KMS-11 (cell line): ENCODE measurements around the gene LMTK2.

ENCODE experiments used
- H2AFZ ChIP-seq: fragments of 200-600 bp; sonication (generic); 2 replicates; pipeline ENCODE4 v1.6.1; 2016; ENCODE audit warnings: antibody characterized with exemption, mixed run types, low read depth
- H3K27ac ChIP-seq: fragments of 200-600 bp; sonication (generic); 2 replicates; pipeline ENCODE4 v1.6.1; 2016; ENCODE audit warnings: mild to moderate bottlenecking, mixed run types
- H3K27me3 ChIP-seq: fragments of 200-600 bp; sonication (generic); 2 replicates; pipeline ENCODE4 v1.6.1; 2017; ENCODE audit warnings: mild to moderate bottlenecking, low read depth, mixed run types, moderate library complexity; ENCODE audit not compliant: insufficient read depth
- H3K36me3 ChIP-seq: fragments of 200-600 bp; sonication (generic); 2 replicates; pipeline ENCODE4 v1.6.1; 2017; ENCODE audit warnings: mild to moderate bottlenecking, mixed run types; ENCODE audit not compliant: insufficient read depth
- H3K4me1 ChIP-seq: fragments of 200-600 bp; sonication (generic); 2 replicates; pipeline ENCODE4 v1.6.1; 2016; ENCODE audit warnings: mild to moderate bottlenecking, low read depth, mixed run types; ENCODE audit not compliant: poor library complexity, severe bottlenecking
- H3K4me2 ChIP-seq: fragments of 200-600 bp; sonication (generic); 2 replicates; pipeline ENCODE4 v1.7.0; 2016; ENCODE audit warnings: mild to moderate bottlenecking, mixed run types
- H3K4me3 ChIP-seq: fragments of 200-600 bp; sonication (generic); IDR thresholded peaks from 2 replicates; pipeline ENCODE4 v1.6.1; 2017; ENCODE audit warnings: low read depth, low read length, mixed read lengths; ENCODE audit not compliant: insufficient read depth
- H3K79me2 ChIP-seq: fragments of 200-600 bp; sonication (generic); 2 replicates; pipeline ENCODE4 v1.6.1; 2016; ENCODE audit warnings: low read depth, mixed run types; ENCODE audit not compliant: insufficient read depth
- H3K9ac ChIP-seq: fragments of 200-600 bp; sonication (generic); 2 replicates; pipeline ENCODE4 v1.6.1; 2016; ENCODE audit warnings: mild to moderate bottlenecking, mixed run types
- H4K20me1 ChIP-seq: fragments of 200-600 bp; sonication (generic); 2 replicates; pipeline ENCODE4 v1.6.1; 2016; ENCODE audit warnings: mild to moderate bottlenecking, mixed run types; ENCODE audit not compliant: insufficient read depth
- TF ChIP-seq, protein P1 (sequence below): fragments of 200-600 bp; sonication (generic); conservative IDR thresholded peaks from 2 replicates; pipeline ENCODE4 v1.6.1; 2017; ENCODE audit warnings: low read depth, mild to moderate bottlenecking, antibody characterized with exemption, low read length, moderate library complexity, mixed read lengths

The LMTK2 gene

DNA sequence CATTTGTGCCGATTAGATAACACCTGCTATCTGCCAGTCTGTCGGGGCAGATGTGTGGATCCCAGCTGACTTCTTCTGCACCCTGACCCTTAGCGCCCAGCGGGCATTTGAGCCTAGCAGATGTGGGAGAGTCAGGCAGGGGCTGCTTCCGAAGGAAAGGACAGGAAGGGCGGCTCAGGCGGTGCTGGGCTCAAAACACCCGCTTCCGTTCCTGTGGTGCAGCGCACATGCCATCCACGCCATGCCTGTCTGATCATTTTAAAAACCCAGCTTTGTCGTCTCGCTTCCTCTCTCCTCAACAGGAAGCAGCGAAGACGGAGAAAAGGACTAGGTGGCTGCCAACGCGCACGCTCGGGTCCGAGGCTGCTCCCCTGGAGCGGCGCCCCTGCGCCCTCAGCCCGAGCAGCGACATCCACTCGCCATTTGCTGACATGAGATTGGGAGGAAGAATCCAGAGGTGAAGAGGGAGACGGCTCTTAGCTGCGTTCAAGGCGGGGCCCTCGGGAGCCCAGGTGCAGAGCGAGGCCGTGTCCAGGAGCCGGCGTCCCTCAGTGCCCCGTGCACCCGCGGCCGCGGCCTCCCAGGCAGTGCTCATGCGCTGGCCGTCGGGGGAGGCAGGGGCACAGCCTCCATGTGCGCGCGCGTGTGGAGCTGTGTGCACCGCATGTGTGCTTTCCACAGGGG, 98.6 kb downstream of the LMTK2 start:
- Histone ChIP-seq H3K9ac (no peak overlapping the region), H3K27ac (no peak overlapping the region), H3K27me3 (no peaks in the 10 kb centered on the region), H3K79me2 (peaks cover 7% of the 10 kb centered on the region), H3K4me1 (peaks cover 42% of the 10 kb centered on the region), H4K20me1 (no peaks in the 10 kb centered on the region), H3K36me3 (no peaks in the 10 kb centered on the region; the same call in 1 of the 2 replicates), H2AFZ (no peak overlapping the region), H3K4me3 (no peak overlapping the region), H3K4me2 (no peak overlapping the region)
- TF ChIP-seq, protein P1, sequence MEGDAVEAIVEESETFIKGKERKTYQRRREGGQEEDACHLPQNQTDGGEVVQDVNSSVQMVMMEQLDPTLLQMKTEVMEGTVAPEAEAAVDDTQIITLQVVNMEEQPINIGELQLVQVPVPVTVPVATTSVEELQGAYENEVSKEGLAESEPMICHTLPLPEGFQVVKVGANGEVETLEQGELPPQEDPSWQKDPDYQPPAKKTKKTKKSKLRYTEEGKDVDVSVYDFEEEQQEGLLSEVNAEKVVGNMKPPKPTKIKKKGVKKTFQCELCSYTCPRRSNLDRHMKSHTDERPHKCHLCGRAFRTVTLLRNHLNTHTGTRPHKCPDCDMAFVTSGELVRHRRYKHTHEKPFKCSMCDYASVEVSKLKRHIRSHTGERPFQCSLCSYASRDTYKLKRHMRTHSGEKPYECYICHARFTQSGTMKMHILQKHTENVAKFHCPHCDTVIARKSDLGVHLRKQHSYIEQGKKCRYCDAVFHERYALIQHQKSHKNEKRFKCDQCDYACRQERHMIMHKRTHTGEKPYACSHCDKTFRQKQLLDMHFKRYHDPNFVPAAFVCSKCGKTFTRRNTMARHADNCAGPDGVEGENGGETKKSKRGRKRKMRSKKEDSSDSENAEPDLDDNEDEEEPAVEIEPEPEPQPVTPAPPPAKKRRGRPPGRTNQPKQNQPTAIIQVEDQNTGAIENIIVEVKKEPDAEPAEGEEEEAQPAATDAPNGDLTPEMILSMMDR = no peak

DNA sequence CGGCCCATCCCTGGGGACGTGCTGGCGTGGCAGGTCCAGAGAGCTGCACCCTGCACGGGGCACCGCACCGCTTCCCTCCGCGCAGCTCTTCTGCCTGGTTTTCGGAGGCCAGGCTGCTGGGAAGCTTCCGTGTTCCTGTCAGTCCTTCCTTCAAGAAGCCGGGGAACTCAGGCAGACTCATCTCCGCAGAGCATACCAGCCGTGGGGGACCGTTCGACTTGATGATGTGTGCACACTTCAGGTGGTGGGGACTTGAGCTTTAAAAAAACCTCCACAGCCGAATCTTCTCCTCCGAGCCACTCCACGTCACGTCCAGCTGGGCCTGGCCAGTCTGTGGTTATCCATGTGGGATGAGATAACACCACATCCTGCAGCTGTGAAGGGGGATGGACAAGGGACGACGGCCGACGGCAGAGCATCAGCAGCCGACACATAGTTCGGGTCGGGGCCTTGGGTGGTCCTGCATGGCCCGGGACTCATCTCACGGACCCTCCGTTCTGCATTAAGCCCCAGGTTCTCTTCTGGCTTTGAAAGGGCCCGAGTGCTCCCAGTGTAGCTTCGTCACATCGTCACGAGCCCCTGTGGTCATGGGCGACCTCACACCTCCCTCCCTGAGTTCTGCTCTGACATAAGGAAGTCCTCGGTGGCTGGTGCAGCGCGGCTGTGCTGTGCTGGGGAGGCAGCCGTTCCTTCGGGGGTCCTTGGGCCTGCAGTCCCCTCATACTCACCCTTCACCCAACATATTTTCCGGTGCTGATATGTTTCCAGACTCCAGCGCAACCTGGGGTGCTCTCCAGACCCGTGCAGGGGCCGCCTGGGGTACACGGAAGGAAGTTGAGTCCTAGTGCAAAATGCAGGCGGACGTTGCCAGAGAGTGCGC, 100.0 kb downstream of the LMTK2 start:
- TF ChIP-seq, protein P1 = no peak
- H3K36me3 ChIP-seq = no peaks in the 10 kb centered on the region; the same call in 1 of the 2 replicates
- H3K4me3 ChIP-seq = no peak overlapping the region

DNA sequence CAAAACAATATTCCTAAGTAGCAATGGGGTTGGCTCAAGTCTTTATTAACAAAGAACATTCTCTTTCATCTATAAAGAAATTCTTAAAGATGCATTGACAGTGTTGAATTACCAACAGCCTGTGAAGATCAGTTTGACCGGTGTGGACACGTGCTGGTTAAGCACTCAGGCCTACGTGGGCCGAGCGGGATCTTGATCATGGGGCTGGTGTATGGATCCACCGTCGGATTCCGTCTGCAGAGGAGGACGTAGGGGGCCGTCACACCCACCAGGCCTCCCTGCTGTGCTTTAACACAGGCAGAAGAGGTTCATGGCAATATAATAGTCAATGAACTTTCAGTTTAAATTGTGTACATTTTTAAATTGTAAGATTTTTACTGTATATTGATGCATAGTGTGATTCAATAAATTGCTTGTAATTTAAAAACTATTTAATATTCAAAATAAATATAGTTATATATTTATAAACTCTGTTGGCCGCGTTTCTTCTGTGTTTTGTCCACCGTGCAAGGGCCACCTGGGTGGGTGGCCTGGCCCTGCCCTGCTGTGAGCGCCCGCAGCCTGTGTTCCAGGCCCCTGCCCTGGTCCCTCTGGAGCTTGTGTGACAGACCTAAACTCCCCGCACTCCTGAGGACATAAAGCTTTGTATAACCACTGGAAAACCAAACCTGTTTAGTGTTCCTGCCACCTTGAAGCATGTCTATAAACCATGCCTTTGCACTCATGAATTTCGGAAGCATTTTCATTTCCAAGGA, 102.7 kb downstream of the LMTK2 start:
- Histone ChIP-seq H3K4me2 (no peak overlapping the region), H3K79me2 (peaks cover 11% of the 10 kb centered on the region), H3K9ac (no peak overlapping the region), H3K27me3 (no peaks in the 10 kb centered on the region), H3K4me3 (no peak overlapping the region), H3K4me1 (peaks cover 11% of the 10 kb centered on the region), H3K36me3 (no peaks in the 10 kb centered on the region; the same call in 1 of the 2 replicates), H2AFZ (no peak overlapping the region), H4K20me1 (no peaks in the 10 kb centered on the region), H3K27ac (no peak overlapping the region)
- TF ChIP-seq, protein P1 = no peak

More for the DNA sequence above, 100.0 kb downstream of the LMTK2 start:
- H3K27me3 ChIP-seq = no peaks in the 10 kb centered on the region
- no peak overlapping the region for H3K4me2 ChIP-seq
- H2AFZ ChIP-seq = no peak overlapping the region
- no peak overlapping the region for H3K27ac ChIP-seq
- H3K4me1 ChIP-seq = peaks cover 28% of the 10 kb centered on the region
- peaks cover 8% of the 10 kb centered on the region for H3K79me2 ChIP-seq
- no peak overlapping the region for H3K9ac ChIP-seq
- H4K20me1 ChIP-seq = no peaks in the 10 kb centered on the region

DNA sequence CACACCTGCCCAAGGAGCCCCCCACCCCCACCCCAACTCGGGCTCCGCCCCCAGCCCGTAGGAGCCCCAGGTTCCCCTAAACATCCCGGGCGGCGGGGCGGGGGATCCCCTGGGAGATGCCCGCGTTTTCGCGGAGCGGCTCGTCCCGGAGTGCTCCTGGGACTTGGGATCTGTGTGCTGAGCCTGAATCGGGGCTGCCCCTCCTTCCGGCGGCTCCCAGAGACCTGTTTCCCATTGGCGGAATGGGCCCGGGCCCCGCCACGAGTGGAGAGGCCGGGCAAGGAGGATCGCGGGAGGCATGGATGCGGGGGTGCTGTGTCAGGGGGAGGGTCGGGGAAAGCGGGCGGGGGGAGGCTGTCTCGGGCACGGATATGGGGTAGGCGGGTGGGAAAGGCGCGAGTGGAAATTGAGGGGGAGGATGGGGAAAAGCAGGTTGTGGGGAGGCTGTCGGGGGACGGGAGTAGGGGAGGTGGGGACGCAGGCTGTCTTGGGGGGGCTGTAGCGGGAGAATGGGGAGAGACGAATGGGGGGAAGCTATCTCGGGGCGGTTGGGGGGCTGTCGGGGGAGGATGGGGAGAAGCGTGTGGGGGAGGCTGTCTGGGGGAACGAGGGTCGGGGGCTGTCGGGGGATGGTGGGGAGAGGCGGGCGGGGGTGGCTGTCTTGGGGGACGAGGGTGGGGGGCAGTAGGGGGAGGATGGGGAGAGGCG, 104.0 kb downstream of the LMTK2 start:
- no peak overlapping the region for H3K4me2 ChIP-seq
- H4K20me1 ChIP-seq = no peaks in the 10 kb centered on the region
- H3K4me1 ChIP-seq = peaks cover 7% of the 10 kb centered on the region
- peaks cover 11% of the 10 kb centered on the region for H3K79me2 ChIP-seq
- H3K9ac ChIP-seq = no peak overlapping the region
- H3K27ac ChIP-seq = no peak overlapping the region
- no peaks in the 10 kb centered on the region for H3K36me3 ChIP-seq
- H3K27me3 ChIP-seq = no peaks in the 10 kb centered on the region
- no peak overlapping the region for H3K4me3 ChIP-seq
- TF ChIP-seq, protein P1 = no peak
- no peak overlapping the region for H2AFZ ChIP-seq
